ENCODE measurements around the gene SPSB4. TPM values are rescaled to one million over a fixed set of nuclear protein-coding genes. Genes with fewer than 3 reads are reported as not detected.

Gene SPSB4
- total RNA-seq, 1 experiment from 2014 or later, result 0.05 TPM

- no peak for DNase-seq (ENCODE audit: low read depth, low spot score)
- CTCF ChIA-PET, result no interaction called here
- POLR2A ChIA-PET, result no interaction called here
- H3K27me3 ChIP-seq (ENCODE audit: control insufficient read depth, insufficient read depth, low read length), result no peaks in the 10 kb centered on the region
- H3K9me3 ChIP-seq (ENCODE audit: control insufficient read depth, insufficient read depth, low read depth, low read length), result no peaks in the 10 kb centered on the region
- H3K36me3 ChIP-seq (ENCODE audit: control insufficient read depth, insufficient read depth, low read length), result no peaks in the 10 kb centered on the region
- ATAC-seq, result no peak
- no TSS peak for BruUV-seq (replicated peaks)
- no peaks in the 10 kb centered on the region for H3K4me1 ChIP-seq (ENCODE audit: control insufficient read depth, insufficient read depth, low read length)
- in situ Hi-C loops (cut with HindIII; ENCODE audit: low pct_unique_long_range_greater_than_20kb, low sequenced_read_pairs) (no loop called here), intact Hi-C loops (cut with micrococcal nuclease; ENCODE audit: unreplicated experiment) (no loop called here)
- H3K27ac ChIP-seq (ENCODE audit: low read length), result no peak overlapping the region
- no peak overlapping the region for H3K4me3 ChIP-seq (ENCODE audit: low read depth in 2 of 2, low read length in 2 of 2)
- TF ChIP-seq SIN3A (IDR thresholded peaks at IDR 0.05; ENCODE audit: borderline replicate concordance, insufficient read depth, low read depth, low read length) (no peak), REST (IDR thresholded peaks at IDR 0.05; ENCODE audit: insufficient read depth in 1 of 2, low read depth in 2 of 2, low read length in 1 of 2) (no peak), CTCF (IDR thresholded peaks at IDR 0.05) (no peak), POLR2AphosphoS5 (IDR thresholded peaks at IDR 0.05; ENCODE audit: low read depth, low read length) (no peak), TCF7L2 (IDR thresholded peaks at IDR 0.05; ENCODE audit: low read depth, low read length) (no peak)
Measured at GRCh38 chr3:141082064-141082463, 30.9 kb downstream of the SPSB4 start.

GRCh38 chr3:141083226-141083625 lies 32.1 kb downstream of the SPSB4 start:
- ChIA-PET POLR2A (interaction anchor here (0.6 kb wide), 1 partner anchor 135 kb away, joined by 3 read pairs; no protein-coding TSS in a partner anchor), CTCF (no interaction called here)
- H3K4me1 ChIP-seq (ENCODE audit: control insufficient read depth, insufficient read depth, low read length), result no peaks in the 10 kb centered on the region
- BruUV-seq (replicated peaks), result no TSS peak
- intact Hi-C loops (cut with micrococcal nuclease; ENCODE audit: unreplicated experiment), result no loop called here
- no peak for DNase-seq (ENCODE audit: low read depth, low spot score)
- H3K4me3 ChIP-seq (ENCODE audit: low read depth in 2 of 2, low read length in 2 of 2), result no peak overlapping the region
- H3K36me3 ChIP-seq (ENCODE audit: control insufficient read depth, insufficient read depth, low read length), result no peaks in the 10 kb centered on the region
- TF ChIP-seq TCF7L2 (IDR thresholded peaks at IDR 0.05; ENCODE audit: low read depth, low read length) (no peak), SIN3A (IDR thresholded peaks at IDR 0.05; ENCODE audit: borderline replicate concordance, insufficient read depth, low read depth, low read length) (no peak), POLR2AphosphoS5 (IDR thresholded peaks at IDR 0.05; ENCODE audit: low read depth, low read length) (no peak), REST (IDR thresholded peaks at IDR 0.05; ENCODE audit: insufficient read depth in 1 of 2, low read depth in 2 of 2, low read length in 1 of 2) (no peak)
- in situ Hi-C loops (cut with HindIII; ENCODE audit: low pct_unique_long_range_greater_than_20kb, low sequenced_read_pairs), result no loop called here
- H3K27me3 ChIP-seq (ENCODE audit: control insufficient read depth, insufficient read depth, low read length), result no peaks in the 10 kb centered on the region
- no peak overlapping the region for H3K27ac ChIP-seq (ENCODE audit: low read length)
- ATAC-seq, result no peak
- H3K9me3 ChIP-seq (ENCODE audit: control insufficient read depth, insufficient read depth, low read depth, low read length), result no peaks in the 10 kb centered on the region
